HG03095 (cell line): ENCODE measurements around the gene SMIM20.
A peak's percentile ranks its signal among the peaks of the same experiment; 100 is the strongest.

Source experiments
- ATAC-seq: cut with Tn5 transposase; IDR thresholded peaks from one replicate; pipeline ENCODE4 v1.9.1; 2021; ENCODE audit warnings: moderate library complexity; ENCODE audit not compliant: unreplicated experiment

SMIM20 gene

DNA sequence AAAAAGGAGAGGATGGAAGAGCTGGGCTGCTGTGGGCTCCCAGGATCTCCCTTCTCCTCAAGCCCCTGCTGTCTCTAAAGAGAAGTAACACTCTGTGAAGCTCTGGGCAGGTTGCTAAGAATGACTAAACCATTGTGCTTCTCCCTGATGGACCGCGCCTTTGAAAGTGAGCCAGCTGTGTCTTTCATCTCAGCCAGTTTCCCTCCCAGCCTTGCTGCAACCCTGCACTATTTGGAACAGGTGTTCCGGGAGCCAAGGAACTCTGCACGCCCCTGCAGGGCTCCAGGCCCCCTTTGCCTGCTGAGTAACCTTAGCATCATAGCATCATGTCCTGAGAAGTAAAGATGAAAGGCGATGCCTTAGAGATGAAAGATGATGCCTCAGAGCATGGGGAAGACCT, 39.7 kb downstream of the SMIM20 start:
- ATAC-seq: no peak

GRCh38 chr4:25954293-25954904, 40.4 kb downstream of the SMIM20 start:
- ATAC-seq: no peak

GRCh38 chr4:25955705-25956104, 41.7 kb downstream of the SMIM20 start:
- no peak for ATAC-seq

DNA sequence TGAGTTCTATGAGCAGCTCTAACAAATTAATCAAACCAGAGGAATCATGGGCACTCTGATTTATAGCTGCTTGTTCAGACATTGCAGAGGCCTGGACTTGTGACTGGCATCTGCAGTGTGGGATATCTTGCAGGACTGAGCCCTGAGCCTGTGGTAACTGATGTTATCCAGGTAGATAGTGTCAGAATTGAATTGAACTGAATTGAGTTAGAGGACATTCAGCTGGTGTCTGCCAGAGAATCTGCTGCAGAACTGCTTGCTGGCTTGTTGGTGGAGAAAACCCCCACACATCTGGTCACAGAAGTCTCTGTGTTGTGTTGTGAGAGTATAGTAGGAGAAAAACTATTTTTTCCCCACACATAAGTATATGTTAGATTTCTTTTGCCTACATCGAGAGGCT, 42.2 kb downstream of the SMIM20 start:
- no peak for ATAC-seq

- ATAC-seq: no peak
Measured at GRCh38 chr4:25958110-25958509, 44.1 kb downstream of the SMIM20 start.

DNA sequence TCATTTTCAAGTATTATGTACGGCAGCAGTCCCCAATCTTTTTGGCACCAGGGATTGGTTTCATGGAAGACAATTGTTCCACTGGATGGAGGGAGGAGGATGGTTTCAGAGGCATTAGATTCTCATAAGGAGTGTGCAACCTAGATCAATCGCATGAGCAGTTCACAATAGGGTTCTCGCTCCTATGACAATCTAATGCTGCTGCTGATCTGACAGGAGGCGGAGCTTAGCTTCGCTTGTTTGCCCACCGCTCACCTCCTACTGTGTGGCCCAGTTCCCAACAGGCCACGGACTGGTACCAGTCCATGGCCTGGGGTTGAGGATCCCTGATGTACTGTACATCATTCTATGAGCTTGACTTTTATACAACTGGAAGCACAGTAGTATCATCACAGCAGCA, 48.4 kb downstream of the SMIM20 start:
- ATAC-seq: no peak

- no peak for ATAC-seq
Measured at GRCh38 chr4:25965629-25966028, 51.6 kb downstream of the SMIM20 start.

- no peak for ATAC-seq
Measured at GRCh38 chr4:25966171-25966570, 52.2 kb downstream of the SMIM20 start.

DNA sequence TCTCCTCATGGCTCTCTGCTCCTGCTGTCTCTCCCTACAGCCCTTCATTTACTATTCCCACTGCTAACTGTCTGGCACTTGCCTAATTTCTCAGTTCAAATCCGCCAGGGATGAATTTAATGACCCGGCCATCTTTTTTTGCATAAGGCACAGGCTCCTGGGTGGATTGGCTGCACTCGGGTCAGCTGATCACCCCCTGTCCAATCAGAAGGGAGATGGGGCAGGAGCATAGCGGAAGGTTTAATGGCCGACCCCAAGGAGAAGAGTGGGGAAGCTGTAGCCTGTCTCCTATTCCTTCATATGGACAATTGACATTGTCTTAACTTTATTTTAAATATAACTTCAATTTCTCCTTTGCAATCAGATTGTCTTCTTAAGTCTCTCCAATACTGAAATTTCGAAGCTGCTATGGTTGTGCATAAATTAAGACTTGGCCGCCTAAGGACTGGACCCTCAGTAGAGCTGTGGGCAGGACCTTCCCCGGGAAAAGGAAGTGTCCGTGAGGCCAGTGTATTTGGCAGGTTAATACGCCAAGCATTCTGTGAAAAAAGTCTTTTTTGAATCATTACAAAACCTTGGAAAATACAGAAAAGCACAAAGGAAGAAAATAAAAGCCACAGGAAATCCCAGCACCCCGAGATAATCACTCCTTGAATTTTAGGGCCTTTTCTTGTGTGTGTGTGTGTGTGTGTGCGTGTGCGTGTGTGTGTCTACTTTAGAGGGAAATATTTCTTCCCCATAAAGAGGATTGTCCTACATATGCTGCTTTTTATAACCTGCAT, 55.5 kb downstream of the SMIM20 start:
- ATAC-seq: no peak

- ATAC-seq: peak; percentile 58
Measured at GRCh38 chr4:25970226-25970675, 56.2 kb downstream of the SMIM20 start.

DNA sequence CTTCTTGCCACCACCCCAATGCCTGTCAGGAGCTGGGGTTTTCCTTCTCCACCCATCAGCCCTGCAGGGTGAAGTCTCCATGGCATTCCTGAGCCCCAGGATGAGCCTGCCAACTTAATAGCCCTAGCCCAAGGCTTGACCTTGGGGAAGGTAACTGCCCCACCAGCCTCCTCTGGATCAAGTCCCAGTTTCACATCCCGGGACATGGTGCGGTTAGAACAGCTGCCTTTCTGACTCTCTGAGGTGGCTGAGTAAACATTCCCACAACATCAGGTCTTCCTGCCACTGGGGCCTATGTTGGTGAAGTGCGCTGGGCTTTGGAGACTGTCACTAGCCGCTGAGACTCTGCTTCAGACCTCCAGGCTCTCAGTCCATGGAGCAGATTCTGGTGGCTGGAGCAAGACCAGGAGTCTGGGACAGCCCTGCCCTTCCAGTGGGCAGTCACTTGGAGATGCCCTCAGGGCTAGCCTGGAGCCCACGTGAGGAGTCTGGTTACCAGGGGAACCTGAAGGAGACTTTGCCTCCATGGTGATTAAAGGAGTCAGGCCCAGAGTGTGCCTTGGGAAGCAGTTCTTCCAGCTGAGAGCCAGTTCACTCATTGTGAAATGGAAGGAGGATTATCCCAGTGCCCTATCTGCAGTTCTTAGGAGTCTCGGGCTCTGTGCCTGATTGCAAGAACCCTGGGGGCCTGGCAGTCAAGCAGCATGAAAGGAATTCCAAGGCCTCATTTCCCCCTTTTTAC, 56.8 kb downstream of the SMIM20 start:
- ATAC-seq: no peak

DNA sequence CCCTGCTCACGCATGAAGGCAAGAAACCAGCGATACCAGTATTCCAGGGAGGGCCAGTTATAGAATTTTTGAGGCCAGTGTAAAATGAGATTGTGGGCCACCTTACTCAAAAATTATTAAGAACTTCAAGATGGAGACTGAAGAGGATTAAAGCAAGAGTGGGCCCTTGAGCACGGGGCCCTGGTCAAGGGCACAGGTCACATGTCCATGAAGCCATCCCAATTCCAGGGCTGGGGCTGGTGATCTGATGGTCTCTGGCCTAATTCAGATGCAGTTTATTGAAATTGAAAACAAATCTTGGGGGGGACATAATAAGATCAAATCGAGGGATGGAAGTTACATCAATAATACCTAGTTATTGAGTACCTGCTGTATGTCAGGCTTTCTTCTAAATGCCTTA, 58.3 kb downstream of the SMIM20 start:
- no peak for ATAC-seq

- no peak for ATAC-seq
Measured at GRCh38 chr4:25972984-25973745, 59.1 kb downstream of the SMIM20 start.

DNA sequence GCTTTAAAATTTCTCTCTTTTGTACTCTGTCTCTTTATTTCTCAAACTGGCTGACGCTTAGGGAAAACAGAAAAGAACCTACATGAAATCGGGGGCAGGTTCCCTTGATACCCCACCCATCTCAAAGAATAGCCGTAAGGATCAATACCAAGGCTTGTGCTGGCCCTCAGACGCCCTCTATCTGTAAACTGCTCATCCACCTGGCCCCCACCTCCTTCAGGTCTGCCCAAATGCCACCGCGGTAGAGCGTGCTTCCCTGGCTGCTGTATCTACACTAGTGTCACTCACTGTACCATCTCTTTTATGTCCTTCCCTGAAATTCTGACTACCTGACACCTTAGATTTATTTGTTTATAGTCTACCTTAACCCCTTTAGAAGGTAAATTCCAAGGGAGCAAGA, 62.8 kb downstream of the SMIM20 start:
- ATAC-seq: no peak

DNA sequence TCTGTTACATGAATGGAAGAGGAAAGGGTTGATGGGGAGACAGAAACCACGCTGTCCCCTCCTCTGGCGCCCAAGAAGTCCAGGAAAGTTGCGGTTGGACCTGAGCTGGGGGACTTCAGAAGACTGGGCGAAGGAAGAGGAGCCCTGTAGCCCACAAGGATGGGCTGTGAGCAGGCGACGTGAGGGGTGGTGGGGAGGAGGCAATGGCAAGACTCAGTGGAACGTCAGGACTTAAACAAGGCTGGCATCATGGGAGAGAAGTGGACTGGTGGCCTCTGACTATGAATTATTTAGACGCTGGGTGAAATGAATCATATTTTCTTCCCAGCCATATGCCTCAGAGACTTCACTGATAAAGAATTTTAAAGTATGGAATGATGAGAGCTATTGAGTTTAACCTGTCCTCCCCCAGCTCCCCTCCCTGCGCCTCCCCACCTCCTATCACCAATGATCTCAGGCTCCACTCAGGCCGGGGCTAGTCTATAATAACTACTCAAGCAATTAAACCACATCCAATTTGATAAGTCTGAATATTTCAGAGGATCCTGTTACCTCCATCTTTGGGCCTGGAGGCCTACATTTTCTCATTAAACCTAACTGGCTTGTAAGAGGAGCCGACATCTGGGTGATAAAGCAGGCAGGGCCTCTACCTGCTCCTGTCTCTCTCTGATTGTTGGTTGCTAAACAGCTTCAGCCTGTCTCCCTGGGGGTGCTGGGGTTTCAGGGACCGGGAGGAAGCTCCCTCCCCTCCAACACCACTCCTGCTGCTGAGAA, 63.6 kb downstream of the SMIM20 start:
- ATAC-seq: no peak

GRCh38 chr4:25978327-25978726, 64.3 kb downstream of the SMIM20 start:
- no peak for ATAC-seq
